ENCODE data around the gene CEMIP.

Gene CEMIP

GRCh38 chr15:80854104-80854503 lies 74.9 kb downstream of the CEMIP start:
- DNase-seq (ENCODE audit: low read depth) = no peak

- DNase-seq (ENCODE audit: low read depth) = no peak
These were observed 76.0 kb downstream of the CEMIP start for GRCh38 chr15:80855206-80855605.

GRCh38 chr15:80856400-80856799 lies 77.2 kb downstream of the CEMIP start:
- no peak for DNase-seq (ENCODE audit: low read depth)

- no peak for DNase-seq (ENCODE audit: low read depth)
These were observed 77.7 kb downstream of the CEMIP start for GRCh38 chr15:80856809-80857377.

- no peak for DNase-seq (ENCODE audit: low read depth)
These were observed 82.6 kb downstream of the CEMIP start for GRCh38 chr15:80861731-80862170.

- no peak for DNase-seq (ENCODE audit: low read depth)
These were observed 85.5 kb downstream of the CEMIP start for GRCh38 chr15:80864666-80865065.

- no peak for DNase-seq (ENCODE audit: low read depth)
These were observed 87.8 kb downstream of the CEMIP start for GRCh38 chr15:80866936-80867335.

- DNase-seq (ENCODE audit: low read depth) = no peak
These were observed 91.2 kb downstream of the CEMIP start for GRCh38 chr15:80870366-80870765.

- DNase-seq (ENCODE audit: low read depth) = no peak
These were observed 91.7 kb downstream of the CEMIP start for GRCh38 chr15:80870893-80871292.

- DNase-seq (ENCODE audit: low read depth) = no peak
These were observed 92.7 kb downstream of the CEMIP start for GRCh38 chr15:80871858-80872257.

GRCh38 chr15:80873366-80873952 lies 94.3 kb downstream of the CEMIP start:
- no peak for DNase-seq (ENCODE audit: low read depth)

- no peak for DNase-seq (ENCODE audit: low read depth)
These were observed 96.6 kb downstream of the CEMIP start for GRCh38 chr15:80875568-80876347.

GRCh38 chr15:80876348-80876674 lies 97.1 kb downstream of the CEMIP start:
- DNase-seq (ENCODE audit: low read depth) = no peak

- peak; percentile 51 for DNase-seq (ENCODE audit: low read depth)
These were observed 99.2 kb downstream of the CEMIP start for GRCh38 chr15:80878242-80878866.

GRCh38 chr15:80878867-80879250 lies 99.7 kb downstream of the CEMIP start:
- DNase-seq (ENCODE audit: low read depth) = no peak

- DNase-seq (ENCODE audit: low read depth) = no peak
These were observed 100.9 kb downstream of the CEMIP start for GRCh38 chr15:80880086-80880485.

- DNase-seq (ENCODE audit: low read depth) = no peak
These were observed 104.5 kb downstream of the CEMIP start for GRCh38 chr15:80883641-80884040.

- no peak for DNase-seq (ENCODE audit: low read depth)
These were observed 105.9 kb downstream of the CEMIP start for GRCh38 chr15:80885016-80885579.

- DNase-seq (ENCODE audit: low read depth) = no peak
These were observed 108.0 kb downstream of the CEMIP start for GRCh38 chr15:80887148-80887547.

- DNase-seq (ENCODE audit: low read depth) = no peak
These were observed 109.7 kb downstream of the CEMIP start for GRCh38 chr15:80888846-80889245.

- DNase-seq (ENCODE audit: low read depth) = no peak
These were observed 111.3 kb downstream of the CEMIP start for GRCh38 chr15:80890341-80891005.

GRCh38 chr15:80891006-80891405 lies 111.8 kb downstream of the CEMIP start:
- no peak for DNase-seq (ENCODE audit: low read depth)
